ENCODE measurements around the gene IQSEC3.

IQSEC3 gene

DNA sequence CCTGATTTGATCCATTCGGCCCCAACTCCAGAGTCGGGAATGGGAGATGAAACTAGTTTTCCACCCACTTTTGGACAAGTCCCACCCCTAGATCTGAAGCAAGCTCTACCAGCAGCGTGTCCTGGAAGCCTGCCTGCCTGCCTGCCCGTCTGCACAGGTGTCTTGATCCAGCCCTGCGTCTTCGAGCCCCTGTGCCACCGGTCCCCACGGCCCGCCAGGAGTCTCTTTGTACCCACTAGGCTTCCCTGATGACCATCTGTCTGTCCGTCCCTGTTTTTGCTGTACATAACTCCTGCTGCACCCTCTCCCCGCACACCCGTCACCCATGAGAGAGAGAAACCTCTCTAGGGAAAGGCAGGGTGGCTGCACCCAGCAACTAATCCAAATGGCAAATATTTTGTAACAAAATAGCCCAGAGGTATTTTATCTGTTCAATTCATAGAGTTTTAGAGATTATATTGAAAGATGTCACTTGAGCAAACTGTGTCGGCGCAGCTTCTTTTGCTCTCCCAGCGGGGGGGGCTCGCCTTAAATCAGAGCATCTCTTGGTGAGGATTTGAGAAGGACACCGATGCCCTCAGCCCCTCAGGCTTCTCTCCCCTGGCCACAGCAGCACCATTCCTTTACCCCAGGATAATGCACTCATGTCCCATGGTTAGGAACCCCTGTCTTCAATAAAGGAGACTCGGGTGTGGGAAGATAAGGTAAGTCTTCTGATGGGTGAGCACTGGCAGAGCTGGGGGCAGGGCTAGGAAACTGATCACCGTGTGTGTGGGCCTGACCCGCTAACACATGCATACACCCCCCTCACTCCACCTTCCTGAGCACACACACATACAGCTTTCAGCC, 111.6 kb downstream of the IQSEC3 start:
- no peaks in the 10 kb centered on the region for H3K4me1 ChIP-seq (ENCODE audit: insufficient read depth, low read length)
- H3K36me3 ChIP-seq (ENCODE audit: insufficient read depth, low read length): no peaks in the 10 kb centered on the region
- H3K9ac ChIP-seq (ENCODE audit: low read length): no peak overlapping the region
- no peak overlapping the region for H3K27ac ChIP-seq (ENCODE audit: low read depth, low read length)
- no peak overlapping the region for H3K4me3 ChIP-seq (ENCODE audit: low read depth in 1 of 2, low read length in 2 of 2)
- H3K27me3 ChIP-seq (ENCODE audit: control insufficient read depth in 1 of 2, insufficient read depth in 2 of 2, low read length in 2 of 2): peaks cover 0 to 11% of the 10 kb centered on the region in 2 donors
- no peaks in the 10 kb centered on the region for H3K9me3 ChIP-seq (ENCODE audit: low read length)

DNA sequence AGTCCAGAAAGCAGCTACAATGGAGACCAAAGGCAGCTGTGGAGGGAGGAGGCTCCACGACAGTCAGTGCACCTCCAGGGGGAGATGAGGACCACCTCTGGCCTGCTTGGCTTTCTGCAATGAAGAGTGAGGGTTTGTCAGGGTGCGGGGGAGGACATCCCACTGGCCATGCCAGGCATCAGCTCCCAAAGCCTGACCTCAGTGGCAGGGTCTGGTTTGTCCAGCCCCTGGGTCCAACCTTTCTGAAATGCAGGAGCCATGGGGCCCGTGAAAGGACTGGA, 112.2 kb downstream of the IQSEC3 start:
- H3K27ac ChIP-seq (ENCODE audit: low read depth, low read length): no peak overlapping the region
- H3K27me3 ChIP-seq (ENCODE audit: control insufficient read depth in 1 of 2, insufficient read depth in 2 of 2, low read length in 2 of 2): peaks cover 0 to 11% of the 10 kb centered on the region in 2 donors

DNA sequence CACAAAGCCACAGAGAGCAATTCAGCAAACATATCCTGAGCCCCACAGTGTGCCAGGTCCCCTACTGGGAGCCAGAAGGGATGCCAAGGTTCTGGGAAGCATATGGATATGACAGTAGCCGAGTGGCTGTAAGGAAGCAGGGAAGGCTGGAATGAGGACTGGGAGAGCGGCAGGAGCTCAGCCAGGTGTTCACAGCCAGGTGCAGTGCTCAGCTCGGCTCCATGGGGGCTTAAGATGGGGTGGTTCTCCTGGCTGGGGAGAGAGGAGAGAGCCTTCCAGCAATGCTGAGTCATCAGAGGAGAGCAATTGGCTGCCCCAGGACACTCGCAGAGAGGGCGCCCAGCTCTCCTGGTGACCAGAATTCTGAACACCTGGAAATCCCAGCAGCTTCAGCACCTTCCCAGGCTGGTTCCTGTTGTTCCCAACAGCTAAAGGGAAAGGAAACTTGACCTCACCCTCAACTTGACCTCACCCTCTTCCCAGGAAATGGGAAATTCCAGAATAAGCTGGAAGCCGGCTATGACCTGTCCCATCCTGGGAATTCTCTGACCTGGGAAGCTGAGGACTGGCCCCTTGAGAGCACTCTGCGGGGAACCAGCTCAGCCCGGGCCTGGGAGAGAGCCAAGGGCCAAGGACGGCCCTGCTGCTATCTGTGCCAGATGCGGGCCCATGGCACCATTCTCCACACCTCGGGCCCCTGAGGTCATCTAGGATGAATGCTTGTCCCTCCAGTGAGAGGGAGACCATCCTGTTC, 112.7 kb downstream of the IQSEC3 start:
- Histone ChIP-seq H3K9ac (ENCODE audit: low read length) (no peak overlapping the region), H3K4me1 (ENCODE audit: insufficient read depth, low read length) (no peaks in the 10 kb centered on the region), H3K27me3 (ENCODE audit: control insufficient read depth in 1 of 2, insufficient read depth in 2 of 2, low read length in 2 of 2) (peaks cover 0 to 11% of the 10 kb centered on the region in 2 donors), H3K9me3 (ENCODE audit: low read length) (no peaks in the 10 kb centered on the region), H3K36me3 (ENCODE audit: insufficient read depth, low read length) (no peaks in the 10 kb centered on the region), H3K4me3 (ENCODE audit: low read depth in 1 of 2, low read length in 2 of 2) (no peak overlapping the region), H3K27ac (ENCODE audit: low read depth, low read length) (no peak overlapping the region)

More for the DNA sequence above, 112.2 kb downstream of the IQSEC3 start:
- Histone ChIP-seq H3K36me3 (ENCODE audit: insufficient read depth, low read length) (no peaks in the 10 kb centered on the region), H3K9me3 (ENCODE audit: low read length) (no peaks in the 10 kb centered on the region), H3K4me3 (ENCODE audit: low read depth in 1 of 2, low read length in 2 of 2) (no peak overlapping the region), H3K9ac (ENCODE audit: low read length) (no peak overlapping the region), H3K4me1 (ENCODE audit: insufficient read depth, low read length) (no peaks in the 10 kb centered on the region)

DNA sequence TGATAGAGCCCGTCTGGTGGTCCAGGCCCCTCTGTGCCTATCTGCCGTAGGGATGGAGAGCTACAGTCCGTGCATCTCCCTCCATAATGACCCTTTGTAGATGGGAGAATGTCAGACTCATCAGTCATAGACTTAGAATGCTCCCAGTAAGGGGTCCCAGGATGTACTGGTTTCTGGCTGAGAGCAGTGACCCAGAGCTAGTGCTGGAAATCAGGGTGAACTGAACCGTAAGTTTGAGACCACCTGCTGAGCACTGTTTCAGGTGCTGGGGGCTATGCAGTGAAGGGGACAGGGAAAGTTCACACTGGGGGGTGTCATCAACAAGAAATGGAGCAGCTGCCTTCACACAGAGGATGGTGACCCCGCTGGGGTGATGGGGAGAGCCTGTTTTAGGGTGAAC, 113.3 kb downstream of the IQSEC3 start:
- no peak overlapping the region for H3K9ac ChIP-seq (ENCODE audit: low read length)
- H3K4me3 ChIP-seq (ENCODE audit: low read depth in 1 of 2, low read length in 2 of 2): no peak overlapping the region
- no peaks in the 10 kb centered on the region for H3K9me3 ChIP-seq (ENCODE audit: low read length)
- H3K36me3 ChIP-seq (ENCODE audit: insufficient read depth, low read length): no peaks in the 10 kb centered on the region
- H3K27me3 ChIP-seq (ENCODE audit: control insufficient read depth in 1 of 2, insufficient read depth in 2 of 2, low read length in 2 of 2): peaks cover 0 to 11% of the 10 kb centered on the region in 2 donors
- H3K4me1 ChIP-seq (ENCODE audit: insufficient read depth, low read length): no peaks in the 10 kb centered on the region
- H3K27ac ChIP-seq (ENCODE audit: low read depth, low read length): no peak overlapping the region

DNA sequence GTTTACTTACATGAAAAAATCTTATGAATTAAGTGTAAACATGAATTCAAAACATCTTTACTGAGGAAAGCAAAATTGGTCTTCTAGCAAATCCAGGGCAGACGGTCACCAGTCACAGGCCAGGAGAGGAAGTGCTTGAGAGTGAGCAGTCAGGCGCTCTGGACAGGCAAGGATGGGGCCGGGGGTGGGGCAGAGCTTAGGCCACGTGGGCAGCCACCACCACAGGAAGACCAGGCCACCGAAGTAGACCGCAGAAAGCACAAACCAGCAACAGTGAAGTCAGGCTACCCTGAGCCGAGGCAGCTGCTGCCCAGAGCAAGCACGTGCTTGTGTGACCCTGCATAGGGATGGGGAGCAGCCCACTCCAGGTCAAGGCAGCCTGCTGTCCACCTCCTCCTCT, 113.9 kb downstream of the IQSEC3 start:
- H3K9me3 ChIP-seq (ENCODE audit: low read length): no peaks in the 10 kb centered on the region
- no peak overlapping the region for H3K27ac ChIP-seq (ENCODE audit: low read depth, low read length)
- H3K4me1 ChIP-seq (ENCODE audit: insufficient read depth, low read length): no peaks in the 10 kb centered on the region
- no peaks in the 10 kb centered on the region for H3K36me3 ChIP-seq (ENCODE audit: insufficient read depth, low read length)
- peaks cover 0 to 11% of the 10 kb centered on the region in 2 donors for H3K27me3 ChIP-seq (ENCODE audit: control insufficient read depth in 1 of 2, insufficient read depth in 2 of 2, low read length in 2 of 2)
- H3K4me3 ChIP-seq (ENCODE audit: low read depth in 1 of 2, low read length in 2 of 2): no peak overlapping the region
- H3K9ac ChIP-seq (ENCODE audit: low read length): no peak overlapping the region

DNA sequence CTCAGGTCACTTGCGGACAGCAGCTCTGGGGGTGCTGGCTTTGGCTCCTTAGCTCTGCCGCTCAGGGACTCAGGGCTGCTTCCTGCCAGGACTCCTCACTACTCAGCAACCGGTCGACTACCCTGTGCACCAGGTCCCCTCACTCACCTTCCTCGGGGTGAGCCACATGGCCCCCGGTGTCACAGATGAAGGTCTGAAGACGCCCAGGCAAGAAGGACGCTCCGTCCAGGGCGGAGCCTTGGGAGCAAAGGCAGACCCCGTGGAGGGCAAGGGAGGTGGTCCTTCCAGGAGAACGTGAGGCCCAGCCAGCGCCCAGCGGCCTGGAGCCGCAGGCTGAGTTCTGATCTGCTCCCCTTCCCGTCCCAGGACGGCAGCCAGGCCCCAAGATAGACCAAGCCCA, 115.4 kb downstream of the IQSEC3 start:
- no peaks in the 10 kb centered on the region for H3K36me3 ChIP-seq (ENCODE audit: insufficient read depth, low read length)
- no peak overlapping the region for H3K4me3 ChIP-seq (ENCODE audit: low read depth in 1 of 2, low read length in 2 of 2)
- no peaks in the 10 kb centered on the region for H3K4me1 ChIP-seq (ENCODE audit: insufficient read depth, low read length)
- peaks cover 0 to 7% of the 10 kb centered on the region in 2 donors for H3K27me3 ChIP-seq (ENCODE audit: control insufficient read depth in 1 of 2, insufficient read depth in 2 of 2, low read length in 2 of 2)
- no peaks in the 10 kb centered on the region for H3K9me3 ChIP-seq (ENCODE audit: low read length)
- no peak overlapping the region for H3K27ac ChIP-seq (ENCODE audit: low read depth, low read length)
- H3K9ac ChIP-seq (ENCODE audit: low read length): no peak overlapping the region

DNA sequence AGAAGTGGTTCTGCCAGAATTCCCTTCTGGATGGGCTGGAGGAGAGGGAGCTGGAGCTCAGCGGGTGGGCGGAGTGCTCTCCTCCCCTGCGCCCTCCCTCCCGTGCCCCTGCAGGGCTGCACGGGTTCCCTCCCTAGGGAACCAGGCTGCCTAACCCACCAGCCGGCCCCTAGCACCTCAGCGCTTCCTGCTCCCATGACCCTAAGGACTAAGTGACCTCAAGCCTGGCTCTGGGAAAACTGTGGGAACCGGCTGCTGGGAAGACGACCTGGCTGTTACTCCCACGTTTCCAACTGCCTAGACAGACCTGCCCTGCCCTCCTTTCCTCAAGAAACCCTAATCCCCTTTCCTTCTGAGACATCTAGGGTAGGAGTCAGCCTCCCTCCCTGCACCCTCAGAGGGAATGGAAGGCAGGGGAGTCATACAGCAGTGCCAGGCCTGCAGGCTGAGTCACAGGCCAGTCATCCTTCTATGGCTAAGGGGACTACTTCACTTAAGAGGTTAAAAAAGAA, 115.9 kb downstream of the IQSEC3 start:
- H3K9me3 ChIP-seq (ENCODE audit: low read length): no peaks in the 10 kb centered on the region
- H3K4me3 ChIP-seq (ENCODE audit: low read depth in 1 of 2, low read length in 2 of 2): no peak overlapping the region
- peaks cover 0 to 7% of the 10 kb centered on the region in 2 donors for H3K27me3 ChIP-seq (ENCODE audit: control insufficient read depth in 1 of 2, insufficient read depth in 2 of 2, low read length in 2 of 2)
- H3K27ac ChIP-seq (ENCODE audit: low read depth, low read length): no peak overlapping the region
- no peaks in the 10 kb centered on the region for H3K4me1 ChIP-seq (ENCODE audit: insufficient read depth, low read length)
- H3K9ac ChIP-seq (ENCODE audit: low read length): no peak overlapping the region
- no peaks in the 10 kb centered on the region for H3K36me3 ChIP-seq (ENCODE audit: insufficient read depth, low read length)

DNA sequence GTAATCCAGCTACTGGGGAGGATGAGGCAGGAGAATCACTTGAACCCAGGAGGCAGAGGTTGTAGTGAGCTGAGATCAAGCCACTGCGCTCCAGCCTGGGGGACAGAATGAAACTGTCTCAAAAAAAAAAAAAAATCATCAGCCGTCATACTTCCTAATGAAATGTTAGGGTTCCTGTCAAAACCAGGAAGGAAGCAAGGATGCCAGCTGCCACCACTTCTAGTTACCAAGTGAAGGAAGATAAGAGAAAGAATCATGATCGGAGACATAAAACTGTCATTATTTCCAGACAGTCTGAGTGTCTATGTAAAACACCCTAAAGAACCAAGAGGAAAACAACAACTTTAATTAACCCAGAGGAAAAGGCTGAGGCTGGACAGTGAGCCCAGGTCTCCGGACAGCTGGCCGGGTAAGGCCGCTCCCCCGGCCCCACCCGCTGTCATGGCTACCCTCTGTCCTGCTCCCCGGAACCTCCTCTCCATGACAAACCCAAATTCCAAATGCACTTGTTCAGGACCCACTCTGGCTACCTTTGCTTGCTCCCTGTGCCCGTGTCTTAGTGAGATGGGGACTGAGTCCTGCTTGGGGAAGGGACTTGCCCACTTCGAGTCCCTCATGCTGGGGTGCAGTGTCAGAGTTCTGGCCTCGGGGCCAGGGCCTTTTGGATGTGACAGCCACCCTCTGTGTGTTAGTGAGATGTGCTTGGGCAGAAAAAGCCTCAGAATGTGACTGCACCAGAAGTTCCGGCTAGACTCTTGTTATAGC, 118.4 kb downstream of the IQSEC3 start:
- Histone ChIP-seq H3K9ac (ENCODE audit: low read length) (no peak overlapping the region), H3K4me3 (ENCODE audit: low read depth in 1 of 2, low read length in 2 of 2) (no peak overlapping the region), H3K27me3 (ENCODE audit: control insufficient read depth in 1 of 2, insufficient read depth in 2 of 2, low read length in 2 of 2) (no peaks in the 10 kb centered on the region), H3K27ac (ENCODE audit: low read depth, low read length) (no peak overlapping the region), H3K4me1 (ENCODE audit: insufficient read depth, low read length) (no peaks in the 10 kb centered on the region), H3K36me3 (ENCODE audit: insufficient read depth, low read length) (no peaks in the 10 kb centered on the region), H3K9me3 (ENCODE audit: low read length) (no peaks in the 10 kb centered on the region)

DNA sequence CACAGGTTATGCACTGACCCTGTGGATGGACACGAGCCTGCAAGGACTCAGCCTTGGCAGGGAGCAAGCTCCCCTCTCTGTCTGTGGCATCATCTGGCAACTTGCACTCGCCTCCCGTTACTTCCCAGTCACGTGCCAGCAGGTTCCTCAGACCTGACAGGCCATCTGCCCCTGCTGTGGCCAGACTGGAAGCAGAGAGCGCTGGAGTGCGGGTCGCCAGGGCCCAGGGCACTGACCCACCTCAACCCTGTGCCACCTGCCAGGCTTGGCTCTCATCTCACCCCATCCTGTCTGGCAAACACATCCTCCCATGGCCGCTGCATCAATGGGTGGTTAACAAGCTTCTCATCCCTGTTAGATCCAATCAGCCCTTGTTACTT, 119.0 kb downstream of the IQSEC3 start:
- Histone ChIP-seq H3K9ac (ENCODE audit: low read length) (no peak overlapping the region), H3K27ac (ENCODE audit: low read depth, low read length) (no peak overlapping the region), H3K9me3 (ENCODE audit: low read length) (no peaks in the 10 kb centered on the region), H3K4me3 (ENCODE audit: low read depth in 1 of 2, low read length in 2 of 2) (no peak overlapping the region), H3K4me1 (ENCODE audit: insufficient read depth, low read length) (no peaks in the 10 kb centered on the region), H3K36me3 (ENCODE audit: insufficient read depth, low read length) (no peaks in the 10 kb centered on the region), H3K27me3 (ENCODE audit: control insufficient read depth in 1 of 2, insufficient read depth in 2 of 2, low read length in 2 of 2) (no peaks in the 10 kb centered on the region)

DNA sequence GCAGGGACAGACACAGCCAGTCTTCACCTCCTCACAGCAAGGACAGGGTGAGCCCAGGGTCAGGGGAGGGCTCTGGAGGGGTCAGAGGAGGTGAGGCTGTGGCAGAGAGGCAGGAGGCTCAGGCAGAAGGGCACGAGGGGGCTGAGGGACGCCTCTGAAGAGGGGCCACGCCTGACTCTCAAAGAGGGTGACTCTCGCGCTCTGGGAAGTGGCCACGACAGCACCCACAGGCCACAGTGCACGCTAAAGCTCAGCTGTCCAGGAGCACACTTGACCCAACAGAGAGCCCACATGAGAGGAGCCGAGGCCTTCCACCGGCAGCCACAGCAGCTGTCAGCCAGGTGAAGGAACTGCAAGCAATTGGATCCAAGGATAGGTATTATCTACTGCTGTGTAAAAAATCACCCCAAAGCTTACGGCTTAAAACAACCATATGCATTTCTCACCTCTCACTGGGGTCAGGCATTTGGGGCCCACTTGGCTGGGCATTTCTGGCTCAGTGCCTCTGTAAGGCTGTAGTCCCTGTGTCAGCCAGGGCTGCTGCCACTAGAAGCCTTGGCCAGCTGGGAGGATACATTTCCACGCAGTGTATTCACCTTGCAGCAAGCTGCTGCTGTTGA, 119.5 kb downstream of the IQSEC3 start:
- H3K4me1 ChIP-seq (ENCODE audit: insufficient read depth, low read length): no peaks in the 10 kb centered on the region
- no peaks in the 10 kb centered on the region for H3K27me3 ChIP-seq (ENCODE audit: control insufficient read depth in 1 of 2, insufficient read depth in 2 of 2, low read length in 2 of 2)
- no peak overlapping the region for H3K27ac ChIP-seq (ENCODE audit: low read depth, low read length)
- H3K9me3 ChIP-seq (ENCODE audit: low read length): no peaks in the 10 kb centered on the region
- no peak overlapping the region for H3K4me3 ChIP-seq (ENCODE audit: low read depth in 1 of 2, low read length in 2 of 2)
- no peak overlapping the region for H3K9ac ChIP-seq (ENCODE audit: low read length)
- H3K36me3 ChIP-seq (ENCODE audit: insufficient read depth, low read length): no peaks in the 10 kb centered on the region
